GM10248 (cell line): Measurements from ENCODE around the gene NFIC.
"Not testable (repeated sequence)": the region's sequence is repeated elsewhere in the genome, so short reads cannot be mapped to it uniquely, and the experiment has no call there.

Experiments
- CTCF ChIA-PET: fragments of 300-600 bp; sonication (Branson Sonifier 250); formaldehyde crosslinking; extraction: SDS; loops from one replicate; lab custom pipeline; 2021; ENCODE audit warnings: antibody characterized with exemption; lab: Yijun Ruan, JAX
- POLR2A ChIA-PET: fragments of 350-650 bp; sonication (Branson Sonifier 250); formaldehyde crosslinking; extraction: SDS; loops from one replicate; lab custom pipeline; 2020; ENCODE audit warnings: antibody characterized with exemption; lab: Yijun Ruan, JAX
- DNase-seq: peaks from one replicate; pipeline ENCODE4 v3.0.0; 2012; ENCODE audit errors: extremely low spot score
- CTCF ChIP-seq: IDR thresholded peaks from 2 replicates; pipeline ENCODE4 v1.5.1; 2012; ENCODE audit warnings: mild to moderate bottlenecking, low read depth; ENCODE audit errors: extremely low read depth, missing control alignments, control extremely low read depth

Gene NFIC

GRCh38 chr19:3370728-3371591 lies 4.6 kb downstream of the NFIC start:
- no peak for TF ChIP-seq CTCF
- POLR2A ChIA-PET = no interaction called here
- CTCF ChIA-PET = interaction anchor here (1.5 kb wide), 1 partner anchor 58 kb away, joined by 3 read pairs; no protein-coding TSS in a partner anchor
- peak; percentile 65 for DNase-seq

- TF ChIP-seq CTCF = no peak
- POLR2A ChIA-PET = interaction anchor here (0.7 kb wide), 1 partner anchor 10 kb away, joined by 3 read pairs; no protein-coding TSS in a partner anchor
- DNase-seq = no peak
- CTCF ChIA-PET = no interaction called here
Observed at GRCh38 chr19:3372413-3372812, 6.0 kb downstream of the NFIC start.

GRCh38 chr19:3373971-3374368 lies 7.6 kb downstream of the NFIC start:
- DNase-seq = no peak
- ChIA-PET POLR2A (no interaction called here), CTCF (interaction anchor here (1.4 to 4.5 kb wide), 3 partner anchors 20 to 99 kb away, joined by 4 to 17 read pairs (median 4); no protein-coding TSS in a partner anchor)
- no peak for TF ChIP-seq CTCF

GRCh38 chr19:3374369-3375112 lies 8.2 kb downstream of the NFIC start:
- POLR2A ChIA-PET = no interaction called here

GRCh38 chr19:3375221-3376090 lies 9.1 kb downstream of the NFIC start:
- DNase-seq = no peak
- TF ChIP-seq CTCF = no peak
- POLR2A ChIA-PET = interaction anchor here (0.7 kb wide), 1 partner anchor 64 kb away, joined by 10 read pairs; no protein-coding TSS in a partner anchor
- CTCF ChIA-PET = interaction anchor here (1.8 to 4.5 kb wide), 2 partner anchors 55 to 97 kb away, joined by 4 to 17 read pairs; no protein-coding TSS in a partner anchor

More at GRCh38 chr19:3374369-3375112, 8.2 kb downstream of the NFIC start:
- TF ChIP-seq CTCF = no peak
- CTCF ChIA-PET = interaction anchor here (1.4 to 4.5 kb wide), 3 partner anchors 20 to 98 kb away, joined by 4 to 17 read pairs (median 4); no protein-coding TSS in a partner anchor
- DNase-seq = no peak

- ChIA-PET POLR2A (interaction anchor here (0.7 kb wide), 1 partner anchor 64 kb away, joined by 10 read pairs; no protein-coding TSS in a partner anchor), CTCF (interaction anchor here (4.5 kb wide), 1 partner anchor 54 kb away, joined by 17 read pairs; no protein-coding TSS in a partner anchor)
- DNase-seq = not testable (repeated sequence)
Observed at GRCh38 chr19:3376091-3376455, 9.7 kb downstream of the NFIC start.
